Large intestine (tissue), 3 donors: ENCODE measurements around the gene ARGFX. TPM values are rescaled to one million over a fixed set of nuclear protein-coding genes. Genes with fewer than 3 reads are reported as not detected.
"Not testable (repeated sequence)": the region's sequence is repeated elsewhere in the genome, so short reads cannot be mapped to it uniquely, and the experiment has no call there.

Source experiments
- DNase-seq, 2 donors: peaks; one replicate each; pipeline versions ENCODE4 v3.0.0 to v3.0.0-alpha.2; 2013
- H3K27ac ChIP-seq: one replicate; pipeline ENCODE4 v1.5.1; 2013; ENCODE audit warnings: low read length
- H3K27me3 ChIP-seq: 2 replicates; pipeline ENCODE4 v1.6.1; 2013; ENCODE audit warnings: low read length; ENCODE audit not compliant: control insufficient read depth, insufficient read depth
- H3K36me3 ChIP-seq: 2 replicates; pipeline ENCODE4 v1.6.1; 2013; ENCODE audit warnings: low read length; ENCODE audit not compliant: control insufficient read depth, insufficient read depth
- H3K4me1 ChIP-seq: one replicate; pipeline ENCODE4 v1.6.1; 2013; ENCODE audit warnings: low read length; ENCODE audit not compliant: control insufficient read depth, insufficient read depth
- H3K4me3 ChIP-seq: one replicate; pipeline ENCODE4 v1.5.1; 2013; ENCODE audit warnings: low read length
- H3K9me3 ChIP-seq: one replicate; pipeline ENCODE4 v1.6.1; 2013; ENCODE audit warnings: mild to moderate bottlenecking, low read depth, low read length, moderate library complexity; ENCODE audit not compliant: control insufficient read depth
- WGBS: methylation state at CpG from one replicate; pipeline ENCODE4 v1.1.5; 2013; ENCODE audit warnings: low lambda C conversion rate; ENCODE audit not compliant: insufficient coverage; 5-methylcytosine and 5-hydroxymethylcytosine counted together
- polyA plus RNA-seq: library from polyadenylated mRNA; unstranded; fragments of 120-200 nt; gene quantifications from one replicate; pipeline ENCODE4 v1.2.1, GENCODE V29; 2013

Gene ARGFX
- polyA plus RNA-seq, 1 donor: not detected

DNA sequence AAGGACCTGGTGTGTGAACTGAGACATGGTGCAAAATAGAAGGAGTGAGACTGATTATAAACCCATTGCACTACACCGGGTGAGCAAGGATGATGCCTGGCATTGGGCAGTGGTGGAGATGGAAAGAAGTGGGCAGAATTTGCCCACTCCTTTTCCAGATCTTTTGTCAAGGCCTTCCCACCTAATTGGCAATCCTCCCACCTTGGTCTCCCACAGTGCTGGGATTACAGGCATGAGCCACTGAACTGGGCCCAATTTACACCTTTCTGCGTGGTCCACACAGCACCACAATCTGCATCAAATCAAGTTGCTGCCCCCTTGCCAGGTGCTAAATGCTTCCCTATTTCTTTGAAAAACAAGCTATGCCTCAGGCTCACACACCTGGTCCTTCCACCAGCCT, 30.8 kb downstream of the ARGFX start:
- Histone ChIP-seq H3K9me3 (no peaks in the 10 kb centered on the region), H3K36me3 (no peaks in the 10 kb centered on the region), H3K4me1 (no peaks in the 10 kb centered on the region), H3K27me3 (no peaks in the 10 kb centered on the region), H3K4me3 (no peak overlapping the region), H3K27ac (no peak overlapping the region)
- no CpG with 5 or more reads among the region's 2 CpGs for WGBS
- DNase-seq: no peak

- not testable (repeated sequence) for DNase-seq, H3K4me1 ChIP-seq, H3K27ac ChIP-seq, H3K4me3 ChIP-seq, H3K9me3 ChIP-seq, H3K27me3 ChIP-seq, H3K36me3 ChIP-seq
- no CpG with 5 or more reads among the region's 2 CpGs for WGBS
Measured at GRCh38 chr3:121599900-121600299, 32.2 kb downstream of the ARGFX start.

- no peaks in the 10 kb centered on the region for H3K9me3 ChIP-seq
- WGBS: no CpG with 5 or more reads among the region's 4 CpGs
- no peak overlapping the region for H3K27ac ChIP-seq
- no peaks in the 10 kb centered on the region for H3K36me3 ChIP-seq
- no peaks in the 10 kb centered on the region for H3K27me3 ChIP-seq
- H3K4me1 ChIP-seq: no peaks in the 10 kb centered on the region
- DNase-seq: no peak
- no peak overlapping the region for H3K4me3 ChIP-seq
Measured at GRCh38 chr3:121601212-121601812, 33.6 kb downstream of the ARGFX start.

DNA sequence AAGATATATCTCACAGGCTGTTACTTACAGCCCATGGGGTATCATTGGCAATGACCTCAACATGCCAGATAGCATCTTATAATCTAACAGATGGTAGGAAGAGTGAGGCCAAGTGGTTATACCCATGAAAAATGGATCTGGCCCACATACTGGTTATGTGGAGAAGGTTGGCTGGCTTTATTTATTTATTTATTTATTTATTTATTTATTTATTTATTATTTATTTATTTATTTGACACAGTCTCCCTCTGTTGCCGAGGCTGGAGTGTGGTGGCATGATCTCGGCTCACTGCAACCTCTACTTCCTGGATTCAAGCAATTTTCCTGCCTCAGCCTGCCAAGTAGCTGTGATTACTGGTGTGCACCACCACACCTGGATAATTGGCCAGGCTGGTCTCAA, 37.0 kb downstream of the ARGFX start:
- Histone ChIP-seq H3K36me3 (no peaks in the 10 kb centered on the region), H3K27ac (no peak overlapping the region), H3K27me3 (no peaks in the 10 kb centered on the region), H3K9me3 (no peaks in the 10 kb centered on the region), H3K4me1 (no peaks in the 10 kb centered on the region), H3K4me3 (no peak overlapping the region)
- no peak for DNase-seq
- WGBS: 100% methylated on average over 1 of the region's 2 CpGs

DNA sequence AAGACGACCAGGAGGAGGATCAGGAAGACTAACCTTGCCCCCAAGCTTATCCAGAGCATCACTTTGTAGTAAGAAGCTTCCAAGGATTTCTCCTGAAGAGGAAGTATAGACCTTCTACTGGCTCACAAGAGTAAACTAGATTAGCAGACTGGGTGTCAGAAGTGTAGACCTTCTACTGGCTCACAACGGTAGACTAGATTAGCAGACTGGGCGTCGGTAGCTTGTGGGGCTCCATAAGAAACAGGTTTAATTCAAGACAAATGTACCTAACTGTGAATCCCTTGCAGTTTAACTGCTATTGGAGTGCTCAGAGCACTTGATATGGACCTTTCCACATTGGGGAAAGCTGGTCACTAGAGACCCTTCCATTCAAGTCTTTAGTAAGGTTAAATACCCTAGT, 38.4 kb downstream of the ARGFX start:
- Histone ChIP-seq H3K27me3 (no peaks in the 10 kb centered on the region), H3K4me3 (no peak overlapping the region), H3K4me1 (no peaks in the 10 kb centered on the region), H3K27ac (no peak overlapping the region), H3K9me3 (no peaks in the 10 kb centered on the region), H3K36me3 (no peaks in the 10 kb centered on the region)
- no peak for DNase-seq
- WGBS: no CpG with 5 or more reads among the region's 4 CpGs

Other genes with a start within 250 kb of the ARGFX start
- gene POLQ, start 22.0 kb upstream of the ARGFX start, polyA plus RNA-seq: 4.0 TPM
- not detected for gene FBXO40, start 25.4 kb downstream of the ARGFX start, polyA plus RNA-seq
- 16.4 TPM for gene HCLS1, start 93.0 kb downstream of the ARGFX start, polyA plus RNA-seq
- gene GOLGB1, start 181.8 kb downstream of the ARGFX start, polyA plus RNA-seq: 53.9 TPM